SK-N-SH (cell line): ENCODE measurements around the gene TNFAIP1. TPM values are rescaled to one million over a fixed set of nuclear protein-coding genes. Genes with fewer than 3 reads are reported as not detected.

Experiments
- CTCF ChIA-PET: fragments of 300-600, 350-600 bp; formaldehyde crosslinking; extraction: SDS; loops from one replicate; lab custom pipeline; 2021; lab: Yijun Ruan, JAX
- POLR2A ChIA-PET: fragments of 350-600 bp; sonication (Branson Sonifier 250); formaldehyde crosslinking; extraction: SDS; loops from one replicate; lab custom pipeline; 2020; ENCODE audit warnings: antibody characterized with exemption, inconsistent platforms; lab: Yijun Ruan, JAX
- DNase-seq: peaks from one replicate; pipeline ENCODE4 v3.0.0; 2012
- H2AFZ ChIP-seq: fragments of 200-600 bp; sonication (generic); 2 replicates; pipeline ENCODE4 v1.8.1; 2016; ENCODE audit warnings: antibody characterized with exemption, mild to moderate bottlenecking, low read depth
- H3F3A ChIP-seq: fragments of 200-600 bp; sonication (generic); replicated peaks from 2 replicates; pipeline ENCODE3; 2016; ENCODE audit warnings: antibody characterized with exemption, mild to moderate bottlenecking; ENCODE audit not compliant: insufficient read depth
- H3K27ac ChIP-seq, 2 experiments: fragments of 200-500 bp in 1 of 2; fragments of 200-600 bp in 1 of 2; sonication (Bioruptor generic) in 1 of 2; sonication (generic), shearing (Covaris generic) in 1 of 2; 2 replicates each; pipeline versions ENCODE4 v1.5.1 to v1.6.1; 2014 to 2016; ENCODE audit warnings: low read depth in 2 of 2, inconsistent platforms in 1 of 2, low read length in 1 of 2, mild to moderate bottlenecking in 1 of 2, mixed read lengths in 1 of 2
- H3K27me3 ChIP-seq: fragments of 200-600 bp; sonication (generic), shearing (Covaris generic); 2 replicates; pipeline ENCODE4 v1.6.1; 2016; ENCODE audit warnings: mixed run types; ENCODE audit not compliant: insufficient read depth
- H3K36me3 ChIP-seq, 2 experiments: fragments of 200-500 bp in 1 of 2; fragments of 200-600 bp in 1 of 2; sonication (Bioruptor generic) in 1 of 2; sonication (generic) in 1 of 2; replicated peaks in 1 of 2; 2 replicates each; pipeline versions ENCODE3 to v1.5.1; 2014 to 2016; ENCODE audit warnings: low read length in 1 of 2, mild to moderate bottlenecking in 1 of 2; ENCODE audit not compliant: insufficient read depth in 2 of 2, control insufficient read depth in 1 of 2
- H3K4me1 ChIP-seq, 2 experiments: fragments of 200-500 bp in 1 of 2; fragments of 200-600 bp in 1 of 2; sonication (Bioruptor generic) in 1 of 2; sonication (generic), shearing (Covaris generic) in 1 of 2; 2 replicates each; pipeline versions ENCODE4 v1.5.1 to v1.6.1; 2014 to 2016; ENCODE audit warnings: low read depth in 1 of 2, low read length in 1 of 2, mixed run types in 1 of 2; ENCODE audit not compliant: insufficient read depth in 2 of 2, control insufficient read depth in 1 of 2
- H3K4me2 ChIP-seq: fragments of 200-600 bp; sonication (generic), shearing (Covaris generic); 2 replicates; pipeline ENCODE4 v1.6.1; 2017; ENCODE audit warnings: mixed run types
- H3K4me3 ChIP-seq, 2 experiments: fragments of 200-500 bp in 1 of 2; fragments of 200-600 bp in 1 of 2; sonication (Bioruptor generic) in 1 of 2; sonication (generic), shearing (Covaris generic) in 1 of 2; 2 replicates each; pipeline versions ENCODE4 v1.5.1 to v1.8.1; 2014 to 2016; ENCODE audit warnings: low read depth in 2 of 2, inconsistent platforms in 1 of 2, low read length in 1 of 2, mild to moderate bottlenecking in 1 of 2, mixed read lengths in 1 of 2, moderate library complexity in 1 of 2
- H3K79me2 ChIP-seq: fragments of 200-600 bp; sonication (generic); 2 replicates; pipeline ENCODE4 v1.8.1; 2017; ENCODE audit warnings: mild to moderate bottlenecking; ENCODE audit not compliant: insufficient read depth
- H3K9ac ChIP-seq: fragments of 200-600 bp; sonication (generic); 2 replicates; pipeline ENCODE4 v1.6.1; 2017; ENCODE audit warnings: mixed run types
- H3K9me2 ChIP-seq: fragments of 200-600 bp; sonication (generic); 2 replicates; pipeline ENCODE4 v1.6.1; 2017; ENCODE audit warnings: mixed run types
- H3K9me3 ChIP-seq: fragments of 200-600 bp; sonication (generic); 2 replicates; pipeline ENCODE4 v1.6.1; 2017; ENCODE audit warnings: mixed run types, mild to moderate bottlenecking, moderate library complexity
- H4K20me1 ChIP-seq: fragments of 200-600 bp; sonication (generic); 2 replicates; pipeline ENCODE4 v1.6.1; 2017; ENCODE audit warnings: mild to moderate bottlenecking, mixed run types; ENCODE audit not compliant: insufficient read depth
- CTCF ChIP-seq: fragments of 200-600 bp; sonication (generic); IDR thresholded peaks from 2 replicates; pipeline ENCODE4 v1.6.1; 2017; ENCODE audit warnings: antibody characterized with exemption, mild to moderate bottlenecking, moderate library complexity
- FOSL2 ChIP-seq: IDR thresholded peaks from 2 replicates; pipeline ENCODE4 v1.4.0; 2012; ENCODE audit warnings: low read depth, mild to moderate bottlenecking, moderate library complexity, borderline replicate concordance
- FOXM1 ChIP-seq: IDR thresholded peaks from 2 replicates; pipeline ENCODE4 v1.4.0; 2012; ENCODE audit warnings: low read depth, mild to moderate bottlenecking
- GABPA ChIP-seq: IDR thresholded peaks from 2 replicates; pipeline ENCODE4 v1.4.0; 2012; ENCODE audit warnings: low read depth, mild to moderate bottlenecking
- GATA2 ChIP-seq: sonication (generic); formaldehyde crosslinking; IDR thresholded peaks from 2 replicates; pipeline ENCODE4 v1.5.0; 2020; ENCODE audit warnings: mild to moderate bottlenecking, missing genetic modification reagents
- JUND ChIP-seq: IDR thresholded peaks from 2 replicates; pipeline ENCODE4 v1.4.0; 2012
- MXI1 ChIP-seq: IDR thresholded peaks from 2 replicates; pipeline ENCODE4 v1.6.1; 2012; ENCODE audit warnings: mild to moderate bottlenecking, low read depth, low read length, improper control_type of control experiment
- NRF1 ChIP-seq: IDR thresholded peaks from 2 replicates; pipeline ENCODE4 v1.6.1; 2012; ENCODE audit warnings: low read depth, mild to moderate bottlenecking, low read length
- RAD21 ChIP-seq: IDR thresholded peaks from 2 replicates; pipeline ENCODE4 v1.6.1; 2012; ENCODE audit warnings: mild to moderate bottlenecking, low read length
- SMC3 ChIP-seq: IDR thresholded peaks from 2 replicates; pipeline ENCODE4 v1.6.1; 2012; ENCODE audit warnings: low read depth, low read length, improper control_type of control experiment
- TEAD4 ChIP-seq: IDR thresholded peaks from 2 replicates; pipeline ENCODE4 v1.4.0; 2012; ENCODE audit warnings: mild to moderate bottlenecking, borderline replicate concordance; ENCODE audit not compliant: insufficient read depth
- WGBS: methylation state at CpG from one replicate; pipeline ENCODE4 v1.1.6; 2017; ENCODE audit warnings: low lambda C conversion rate; 5-methylcytosine and 5-hydroxymethylcytosine counted together
- polyA plus RNA-seq, 3 experiments: library from polyadenylated mRNA; depleted of rRNA; stranded (reverse); fragments of >200 nt; gene quantifications; 2 replicates each; pipeline ENCODE4 v1.2.3, GENCODE V29; 2012

Gene TNFAIP1
- polyA plus RNA-seq, 1 of the 3 experiments (the other 2 are of a cell fraction): 52.0 TPM

DNA sequence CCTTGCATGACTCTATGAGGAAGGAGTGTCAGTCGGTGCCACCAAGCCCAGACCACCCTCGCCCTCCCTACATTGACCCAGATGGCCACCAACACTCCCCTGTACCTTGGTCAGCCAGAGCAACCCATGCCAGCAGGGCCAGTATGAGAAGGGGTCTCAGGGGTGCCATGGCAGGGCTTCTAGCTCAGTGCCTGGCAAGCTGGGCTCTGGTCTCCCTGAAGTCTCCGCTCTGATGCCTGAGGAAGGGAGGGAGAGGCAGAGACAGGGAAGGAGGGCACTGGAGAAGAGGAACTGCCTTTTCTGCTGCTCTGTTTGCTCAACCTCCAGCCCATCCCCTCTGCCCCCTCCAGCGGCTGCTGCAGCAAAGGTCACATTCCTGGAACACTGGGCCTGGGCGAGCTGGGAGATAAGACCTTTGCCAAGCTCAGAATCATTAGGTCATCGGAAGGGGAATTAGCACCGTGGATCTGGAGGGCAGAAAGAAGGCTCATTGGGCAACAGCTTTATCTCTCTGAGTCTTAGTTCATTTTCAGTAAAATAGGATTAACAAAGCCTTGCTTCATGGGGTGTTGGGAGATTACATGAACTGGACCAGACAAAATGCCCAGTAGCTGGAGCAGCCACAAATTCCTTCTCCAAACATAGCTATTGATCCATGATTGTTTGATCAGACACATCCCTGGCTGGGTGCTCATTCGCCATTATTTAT, 34.6 kb downstream of the TNFAIP1 start, which contains the start of gene VTN:
VTN (minus strand) TSS at position 273 of the 709 bp plus-strand sequence; CDS start at position 169, 104 bp downstream.
- TF ChIP-seq GATA2 (CRISPR knock-in tag) (peak; percentile 61), RAD21 (peak; percentile 38; the same call in 1 of the 2 replicates), MXI1 (no peak), TEAD4 (no peak), GABPA (no peak)
- TF ChIP-seq, all 33 proteins: peak for 2
- Histone ChIP-seq H2AFZ (0 out of 2 replicates have a peak within 1 kb of the TSS, but pooled peaks have one; percentile 49), H3K27me3 (no peaks in the 10 kb centered on the region), H3K4me3 (peak within 1 kb of the TSS; percentile 60 to 84; a peak in 3 of 4 replicates), H3K9me3 (no peaks in the 10 kb centered on the region), H3K4me2 (peak within 1 kb of the TSS; percentile 96), H3K36me3 (no peaks in the 10 kb centered on the region), H3K4me1 (peaks cover 15 to 28% of the 10 kb centered on the region in 2 experiments), H3K27ac (peak within 1 kb of the TSS; percentile 67 to 85), H3K9ac (peak within 1 kb of the TSS; percentile 41), H3K9me2 (no peaks in the 10 kb centered on the region), H3K79me2 (peaks cover 26% of the 10 kb centered on the region), H3F3A (peaks cover 18% of the 10 kb centered on the region), H4K20me1 (peaks cover 25% of the 10 kb centered on the region)
- DNase-seq: peak; percentile 78
- POLR2A ChIA-PET: interaction anchor here (0.7 to 4.5 kb wide), 4 partner anchors 12 to 35 kb away, joined by 3 to 34 read pairs (median 8); partner anchors contain the start of genes IFT20, POLDIP2 and TNFAIP1
- CTCF ChIA-PET: interaction anchor here (0.9 to 1.8 kb wide), 8 partner anchors 9 to 565 kb away, joined by 3 to 7 read pairs (median 3); partner anchors contain the start of genes IFT20, POLDIP2 and TNFAIP1
- 36% methylated on average over 8 of the region's 8 CpGs for WGBS

- H3K36me3 ChIP-seq: no peaks in the 10 kb centered on the region
- H3F3A ChIP-seq: peaks cover 18% of the 10 kb centered on the region
- H4K20me1 ChIP-seq: peaks cover 28% of the 10 kb centered on the region
- H3K4me2 ChIP-seq: peak overlapping the region; percentile 96
- no peak overlapping the region; a peak in 2 of 4 replicates for H3K4me3 ChIP-seq
- no peaks in the 10 kb centered on the region for H3K9me2 ChIP-seq
- TF ChIP-seq CTCF (no peak), JUND (no peak), FOXM1 (no peak), SMC3 (no peak), FOSL2 (no peak), NRF1 (no peak)
- TF ChIP-seq, all 33 proteins: peak for 0
- peak overlapping the region; percentile 67 to 85 for H3K27ac ChIP-seq
- peaks cover 31% of the 10 kb centered on the region for H3K79me2 ChIP-seq
- DNase-seq: no peak
- no peaks in the 10 kb centered on the region for H3K27me3 ChIP-seq
- H3K9ac ChIP-seq: peak overlapping the region; percentile 41
- H3K9me3 ChIP-seq: no peaks in the 10 kb centered on the region
- POLR2A ChIA-PET: interaction anchor here (0.7 to 4.5 kb wide), 4 partner anchors 10 to 35 kb away, joined by 3 to 34 read pairs (median 8); partner anchors contain the start of genes IFT20, POLDIP2 and TNFAIP1
- CTCF ChIA-PET: interaction anchor here (0.9 to 1.8 kb wide), 8 partner anchors 10 to 565 kb away, joined by 3 to 7 read pairs (median 3); partner anchors contain the start of genes IFT20, POLDIP2 and TNFAIP1
- H3K4me1 ChIP-seq: peaks cover 15 to 28% of the 10 kb centered on the region in 2 experiments
- 100% methylated on average over 1 of the region's 1 CpG for WGBS
- H2AFZ ChIP-seq: 0 out of 2 replicates have a peak overlapping the region, but pooled peaks have one; percentile 49
Observed at GRCh38 chr17:28370744-28371103, 35.2 kb downstream of the TNFAIP1 start.
